Measurements from ENCODE around the gene ACVR1.
"Not testable (repeated sequence)": the region's sequence is repeated elsewhere in the genome, so short reads cannot be mapped to it uniquely, and the experiment has no call there.

The ACVR1 gene

DNA sequence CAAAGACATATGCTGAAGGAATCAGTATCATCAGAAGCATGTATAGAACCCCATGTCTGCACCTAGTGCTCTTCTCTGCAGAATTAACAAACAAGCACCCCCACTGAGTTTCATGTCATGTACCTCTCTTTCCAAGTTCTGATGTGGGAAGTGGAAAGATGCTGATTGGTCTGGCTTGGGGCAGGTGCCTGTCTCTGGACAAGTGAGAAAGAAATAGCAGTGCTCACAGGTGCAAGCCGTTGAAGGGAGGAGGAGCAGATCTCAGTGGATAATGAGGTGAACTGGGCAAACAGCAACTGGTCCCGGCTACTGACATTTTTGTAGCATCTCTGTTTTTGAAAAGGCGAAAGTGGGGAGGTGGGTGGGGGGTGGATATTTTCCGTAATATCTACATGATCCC lies 17.5 kb upstream of the ACVR1 start:
- no peak for DNase-seq

DNA sequence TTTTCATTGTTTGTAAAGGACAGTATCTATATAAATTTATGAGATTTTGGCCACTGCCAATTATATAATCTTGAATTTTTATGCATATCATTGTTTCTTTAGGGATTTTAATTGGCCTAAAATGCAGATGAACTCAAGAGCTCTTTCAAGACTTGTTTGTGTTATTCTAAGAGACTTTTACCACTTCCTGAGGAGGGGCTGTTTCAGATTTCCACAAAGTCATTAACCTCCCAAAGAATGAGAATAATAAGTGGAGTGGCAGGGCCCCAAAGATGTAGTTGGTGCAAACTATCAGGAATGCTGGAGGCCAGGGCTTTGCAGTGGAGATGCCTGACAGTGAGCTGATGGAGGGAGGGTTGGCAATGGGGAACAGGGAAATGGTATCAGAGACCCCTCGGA lies 15.5 kb upstream of the ACVR1 start:
- no peak for DNase-seq

DNA sequence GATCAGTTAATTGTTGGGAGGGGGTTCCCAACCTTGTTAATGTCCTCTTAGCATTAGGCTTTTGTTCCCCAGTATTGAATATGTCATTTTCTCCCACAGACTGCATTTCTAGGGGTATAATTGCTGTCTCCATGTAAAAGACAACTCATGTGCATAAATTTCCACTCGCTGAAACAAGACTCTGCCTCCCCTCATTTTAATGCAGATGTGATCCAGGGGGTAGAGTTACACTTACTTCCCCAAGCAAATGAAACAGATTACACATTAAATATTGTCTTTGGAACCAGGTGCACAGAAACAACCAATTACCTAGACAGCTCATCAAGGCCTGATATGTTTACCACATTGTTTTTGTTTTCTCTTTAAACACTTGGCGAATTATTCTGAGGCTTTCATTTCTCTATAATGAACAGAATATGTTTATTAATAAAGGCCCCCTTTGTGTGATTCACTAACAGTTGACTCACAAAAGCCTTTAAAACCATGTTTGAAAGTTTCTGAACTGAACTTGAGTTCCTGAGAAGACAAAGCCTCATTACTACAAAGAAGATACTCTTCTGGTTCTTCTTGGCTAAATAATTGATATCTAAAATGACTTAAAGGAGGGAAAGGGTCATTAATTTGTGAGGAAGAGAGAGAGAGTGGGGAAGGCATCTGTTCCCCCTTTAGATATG lies 15.0 kb upstream of the ACVR1 start:
- no peak for DNase-seq

DNA sequence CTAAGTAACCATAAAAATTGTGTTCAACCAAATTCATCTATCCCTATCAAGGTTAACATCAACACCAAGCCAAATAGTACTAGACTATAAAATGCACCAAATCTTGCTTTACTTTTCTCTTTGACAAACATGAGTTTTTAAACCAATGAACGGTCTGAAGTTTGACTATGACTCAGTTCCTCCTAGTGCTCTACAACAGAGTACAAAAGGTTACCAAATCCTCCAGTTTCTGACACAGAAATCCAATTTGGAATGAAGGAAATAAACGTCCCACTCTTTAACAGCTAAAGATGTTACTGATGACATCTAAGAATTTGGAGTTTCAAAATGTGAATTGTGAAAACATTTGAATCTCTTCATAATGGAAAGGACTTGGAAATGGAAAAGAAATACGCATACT lies 11.8 kb upstream of the ACVR1 start:
- DNase-seq = no peak

DNA sequence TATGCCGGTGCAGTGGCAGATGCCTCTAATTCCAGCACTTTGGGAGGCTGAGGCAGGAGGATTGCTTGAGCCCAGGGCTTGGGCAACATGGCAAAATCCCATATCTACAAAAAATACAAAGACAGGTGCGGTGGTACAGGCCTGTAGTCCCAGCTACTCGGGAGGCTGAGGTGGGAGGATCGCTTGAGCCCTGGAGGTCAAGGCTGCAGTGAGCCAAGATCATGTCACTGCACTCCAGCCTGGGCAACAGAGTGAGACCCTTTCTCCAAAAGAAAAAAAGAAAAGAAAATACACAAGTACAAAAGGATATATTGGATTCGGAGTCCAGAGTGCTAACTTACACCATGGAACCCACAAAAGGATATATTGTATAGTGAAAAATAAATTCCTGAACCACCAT lies 8.4 kb upstream of the ACVR1 start:
- DNase-seq = not testable (repeated sequence)

DNA sequence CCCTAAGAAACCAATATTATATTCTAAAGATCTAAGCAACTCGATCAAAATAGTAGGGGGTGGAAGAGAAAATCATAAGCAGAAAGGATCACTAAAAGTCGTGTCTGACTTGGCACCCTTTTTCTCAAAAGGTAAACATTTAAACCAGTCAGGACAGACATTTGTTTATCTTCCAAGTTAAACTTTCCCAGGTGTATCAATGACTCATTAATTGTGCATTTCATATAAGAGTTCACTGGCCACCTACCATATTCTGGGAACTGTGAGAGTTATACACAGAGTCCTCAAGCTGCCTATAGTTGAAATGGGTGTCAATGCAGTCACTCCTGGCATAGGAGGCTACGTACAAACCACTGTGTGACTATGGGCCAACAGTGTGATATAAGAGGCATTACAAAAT lies 4.8 kb upstream of the ACVR1 start:
- no peak for DNase-seq

DNA sequence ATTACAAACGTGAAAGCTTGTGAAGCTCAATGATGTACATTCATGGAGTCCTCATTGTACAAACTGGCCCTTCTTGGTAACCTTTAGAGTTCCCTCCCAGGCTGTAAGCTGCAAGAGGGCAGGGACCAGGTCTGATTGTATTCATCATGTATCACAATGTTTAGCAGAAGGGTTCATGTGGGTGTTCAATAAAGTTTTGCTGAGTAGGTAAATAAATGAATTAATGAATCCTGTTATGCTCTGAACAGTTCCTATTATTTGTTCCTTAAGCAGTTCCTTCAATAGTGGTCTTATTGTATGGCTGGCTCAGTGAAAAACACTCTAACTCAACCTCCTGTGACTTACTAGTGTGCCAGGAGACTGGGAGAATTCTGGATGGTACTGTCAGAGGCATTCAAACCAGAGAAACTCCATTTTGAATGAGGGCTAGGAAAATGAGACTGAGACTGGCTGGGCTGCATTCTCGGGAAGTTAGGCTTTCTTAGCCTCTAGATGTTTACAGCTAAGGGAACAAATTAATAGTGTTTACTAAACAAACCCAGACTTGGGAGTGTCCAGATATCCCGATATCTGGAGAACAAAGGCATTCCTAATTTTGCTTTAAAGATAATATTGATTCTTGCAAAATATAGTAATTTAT lies 1.8 kb upstream of the ACVR1 start:
- DNase-seq = no peak

DNA sequence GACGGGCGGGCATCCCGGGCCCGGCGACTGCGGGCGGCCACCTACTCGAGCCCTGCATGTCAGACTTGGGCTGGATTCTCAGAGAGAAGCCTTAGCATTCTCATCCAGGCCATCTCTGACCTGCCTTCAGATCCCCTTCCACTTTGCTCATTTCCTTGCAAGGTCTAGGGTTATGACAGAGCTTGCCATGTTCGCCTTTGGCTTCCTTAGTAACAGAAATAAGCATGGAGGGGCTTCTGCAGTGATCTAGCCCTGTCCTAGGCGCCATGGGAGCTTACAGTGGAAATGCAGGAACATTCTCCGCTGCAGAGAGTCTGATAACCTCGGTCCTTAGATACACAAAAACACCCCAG lies 632 bp upstream of the ACVR1 start:
- DNase-seq = peak; percentile 26

DNA sequence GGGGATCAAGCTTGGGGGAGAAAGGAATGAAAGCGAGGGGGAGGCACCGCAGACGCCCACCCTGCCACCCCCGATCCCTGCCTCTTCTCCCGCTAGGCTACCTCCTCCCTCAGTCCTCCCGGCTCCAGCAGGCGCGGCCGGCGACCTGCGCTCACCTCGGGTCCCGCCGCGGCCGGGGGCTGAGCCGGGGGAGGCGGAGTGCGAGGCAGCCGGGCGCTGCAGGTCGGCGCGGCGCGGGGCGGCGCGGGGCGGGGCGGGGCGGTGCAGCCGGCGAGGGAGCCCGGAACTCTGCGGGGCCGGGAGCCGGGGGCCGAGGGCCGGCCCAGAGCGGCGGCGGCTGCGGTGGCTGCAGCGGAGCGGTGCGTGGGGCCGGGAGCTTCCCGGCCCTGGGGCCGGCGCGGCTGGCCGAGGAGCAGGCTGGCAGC lies 477 bp downstream of the ACVR1 start:
- DNase-seq = peak; percentile 53

DNA sequence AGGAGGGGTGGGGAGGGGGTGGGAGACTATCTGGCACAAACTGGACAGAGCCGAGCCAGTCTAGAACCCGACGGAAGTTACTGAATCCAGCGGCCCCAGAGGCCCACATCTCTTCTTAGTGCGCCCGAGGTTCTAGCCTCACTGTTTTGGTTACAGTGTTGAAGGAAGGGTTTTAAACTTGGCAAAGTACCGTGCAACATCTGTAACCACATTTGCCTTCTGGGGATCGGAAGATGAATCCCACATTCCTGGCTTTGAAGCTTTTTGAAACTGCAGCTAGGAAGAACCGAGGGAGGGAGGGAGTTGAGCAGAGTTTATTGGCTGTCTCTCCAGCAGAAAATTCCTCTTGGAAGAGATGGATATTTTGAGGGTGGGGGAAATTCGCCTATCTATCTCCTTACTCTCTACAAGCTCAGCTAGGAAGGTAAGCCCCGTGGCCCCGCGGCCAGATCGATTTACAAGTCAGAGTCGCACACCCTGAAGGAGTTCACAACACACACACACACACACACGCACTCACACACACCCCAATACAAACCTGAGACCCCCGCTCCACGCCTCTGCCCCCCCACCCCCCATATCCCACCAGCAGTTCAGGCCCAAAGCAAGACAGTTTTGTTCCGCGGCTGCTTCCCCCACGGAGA lies 1.0 kb downstream of the ACVR1 start:
- DNase-seq = peak; percentile 47

DNA sequence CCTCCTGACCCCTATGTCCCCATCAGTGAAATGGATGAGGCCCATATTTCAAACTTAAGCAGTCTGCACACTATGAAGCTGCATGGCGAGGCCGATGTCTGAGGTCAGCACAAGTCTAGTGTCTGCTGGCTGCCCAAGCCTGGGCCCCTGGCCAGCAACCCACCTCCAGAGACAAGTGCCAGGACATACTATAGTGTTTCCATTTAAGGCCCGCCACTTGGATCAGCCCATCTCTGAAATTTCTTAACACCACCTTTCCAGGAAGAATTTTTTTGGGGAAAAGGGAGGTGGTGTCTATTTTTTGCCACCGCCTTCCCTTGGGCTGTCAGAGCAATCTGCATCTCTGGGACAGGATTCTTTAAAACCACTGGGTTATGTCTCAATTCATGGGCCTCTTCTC lies 1.8 kb downstream of the ACVR1 start:
- no peak for DNase-seq

DNA sequence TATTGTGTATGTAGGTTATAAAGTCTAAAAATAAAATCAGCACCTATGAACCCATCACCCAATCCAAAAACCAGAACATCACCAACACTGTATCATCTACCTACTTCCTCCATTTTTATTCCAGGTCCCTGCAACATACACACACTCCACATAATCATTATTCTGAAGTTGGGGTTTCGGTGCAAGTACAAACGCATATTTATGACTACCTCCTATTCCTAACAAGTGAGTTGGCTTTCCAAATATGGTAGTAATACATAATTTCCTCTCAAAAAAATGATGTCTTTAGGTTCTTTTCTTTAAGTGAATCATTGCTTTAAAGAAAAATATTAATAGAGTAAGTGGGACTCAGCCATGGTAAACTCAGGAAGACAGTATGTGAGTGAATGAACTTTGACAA lies 3.3 kb downstream of the ACVR1 start:
- no peak for DNase-seq

DNA sequence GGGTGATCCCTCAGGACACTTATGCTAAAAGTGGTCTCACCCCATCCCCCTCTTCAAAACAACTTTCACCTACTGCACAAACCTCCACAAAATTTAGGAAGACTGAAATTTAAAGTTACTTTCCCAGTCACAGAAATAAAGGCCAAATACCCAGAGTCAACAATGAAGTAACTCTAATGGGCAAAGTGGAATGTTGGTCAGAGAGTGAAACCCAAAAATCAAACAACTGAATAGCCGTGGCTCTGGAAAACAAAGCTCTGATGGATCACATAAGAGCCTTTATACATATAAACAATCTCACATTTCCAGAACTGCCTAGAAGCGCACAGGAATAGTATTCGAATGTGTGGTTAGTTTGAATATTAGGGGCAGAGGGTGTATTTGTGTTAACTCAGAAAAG lies 4.7 kb downstream of the ACVR1 start:
- no peak for DNase-seq

DNA sequence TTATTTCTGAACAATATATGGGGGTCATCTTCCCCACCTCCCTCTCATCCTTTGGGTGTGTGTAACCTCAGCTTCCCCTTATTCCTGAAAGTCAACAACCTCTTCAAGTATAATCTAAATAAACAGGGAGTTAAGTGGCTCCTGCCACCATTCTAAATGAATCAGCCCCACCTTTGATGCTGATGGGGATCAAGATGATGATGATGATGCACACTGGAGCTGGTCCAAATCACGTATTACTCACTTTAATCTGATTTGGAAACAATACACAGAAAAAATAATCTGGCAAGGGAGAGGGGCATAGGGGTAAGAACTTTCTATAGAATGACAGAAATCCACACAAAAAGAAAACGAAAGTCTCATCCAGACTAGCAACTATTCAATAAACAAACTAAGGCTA lies 7.1 kb downstream of the ACVR1 start:
- DNase-seq = no peak

DNA sequence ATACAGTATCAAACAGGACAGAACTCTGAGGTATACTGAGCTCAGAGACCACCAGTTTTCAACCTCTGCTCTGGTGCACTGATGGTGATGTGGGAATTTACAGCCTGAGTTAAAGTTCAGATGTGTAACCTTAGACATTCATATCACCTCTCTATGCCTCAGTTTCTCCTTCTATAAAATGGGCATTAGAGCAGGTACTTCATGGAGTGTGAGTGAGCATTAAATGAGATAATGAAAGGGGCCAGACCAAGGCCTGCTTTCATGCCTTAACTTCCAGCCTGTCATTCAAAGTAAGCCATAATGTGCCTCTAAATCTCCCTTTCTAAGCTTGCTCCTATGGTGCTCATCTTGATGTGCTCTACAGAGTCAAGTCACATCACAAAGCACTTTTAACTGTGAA lies 8.4 kb downstream of the ACVR1 start:
- DNase-seq = no peak

DNA sequence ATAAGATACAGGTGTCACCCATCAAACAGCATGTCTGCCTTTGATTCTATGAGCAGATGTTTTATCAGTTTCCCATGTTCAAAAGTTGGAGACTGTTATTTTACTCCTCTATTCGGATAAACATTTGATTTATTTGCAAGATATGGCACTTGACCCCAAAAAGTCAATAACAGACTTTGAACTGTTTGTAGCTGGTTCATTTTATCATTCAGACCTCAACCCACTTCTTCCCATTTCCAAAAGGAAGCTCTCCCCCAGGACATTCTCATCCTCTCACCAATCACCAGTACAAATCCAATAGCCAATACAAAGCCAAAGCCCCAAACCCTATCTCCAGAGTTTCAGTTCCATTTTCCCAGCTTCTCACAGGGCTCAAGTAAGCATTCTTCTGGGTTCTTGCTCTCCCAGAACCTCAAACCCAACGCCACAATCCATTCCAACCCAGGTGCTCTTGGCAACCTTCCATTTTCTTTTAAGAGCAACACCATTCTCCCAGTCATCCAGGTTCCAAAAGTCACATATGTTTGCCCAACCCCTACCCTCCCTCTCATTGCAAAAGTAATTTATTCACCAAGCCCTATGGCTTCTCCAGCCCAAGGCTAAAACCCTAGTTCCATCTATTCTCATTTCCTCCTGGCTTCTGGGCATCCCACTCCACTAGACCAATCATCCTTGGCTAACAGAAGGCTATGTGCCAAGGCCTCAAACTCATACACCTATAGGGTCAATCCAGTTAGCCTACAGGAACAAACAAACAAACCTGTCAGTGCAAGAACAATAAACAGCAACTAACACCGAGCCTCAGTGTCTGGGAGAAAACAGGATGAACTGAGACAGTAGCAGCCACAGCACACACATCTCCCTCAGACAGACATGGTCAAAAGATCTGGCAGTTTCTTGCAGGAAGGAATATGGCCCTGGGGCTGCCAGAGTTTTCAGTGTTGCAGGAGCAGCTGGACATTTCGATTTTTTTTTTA lies 9.2 kb downstream of the ACVR1 start:
- DNase-seq = no peak

DNA sequence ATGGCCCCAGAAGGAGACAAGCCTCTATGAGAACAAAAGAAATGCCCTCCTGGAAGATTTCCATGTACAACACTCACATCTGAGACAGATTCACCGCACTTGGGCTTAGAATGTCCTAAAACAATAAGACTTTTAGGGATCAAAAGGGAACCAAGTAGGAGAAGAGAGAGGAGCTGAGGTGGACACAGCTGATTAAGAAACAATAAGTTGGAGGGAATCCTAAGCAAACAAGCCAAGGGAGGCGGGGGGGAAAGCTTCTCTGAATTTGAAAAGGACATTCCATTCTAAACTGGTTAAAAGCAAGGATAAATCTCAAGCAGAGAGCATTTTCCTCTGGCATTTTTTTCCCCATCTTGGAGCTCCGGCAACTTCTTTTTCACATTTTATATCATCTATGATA lies 9.9 kb downstream of the ACVR1 start:
- DNase-seq = no peak

DNA sequence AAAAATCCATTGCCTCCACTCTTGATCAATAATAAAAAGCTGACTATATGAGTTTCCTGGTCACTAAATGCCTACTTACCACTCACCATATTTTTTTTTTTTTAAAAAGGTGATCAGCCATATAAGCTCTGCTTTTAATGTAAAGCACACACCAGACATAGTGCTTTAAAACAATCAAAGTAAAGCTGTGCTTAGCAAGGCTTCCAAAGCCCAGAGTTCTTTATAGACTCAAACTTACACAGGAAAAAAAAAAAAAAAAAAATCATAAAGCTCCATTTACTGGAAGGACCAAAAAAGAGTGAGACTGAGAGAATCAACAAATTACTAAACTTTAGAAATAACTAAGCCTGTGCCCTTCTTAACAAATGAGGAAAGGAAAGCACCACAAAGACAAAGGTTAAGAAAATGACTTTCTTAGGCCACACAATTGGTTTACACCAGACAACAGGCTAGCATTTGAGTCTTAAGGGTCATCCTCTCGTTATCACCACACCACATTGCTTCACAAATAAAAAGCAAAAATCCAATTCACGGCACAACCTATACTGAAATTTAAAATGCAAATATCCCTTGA lies 11.2 kb downstream of the ACVR1 start:
- DNase-seq = no peak

DNA sequence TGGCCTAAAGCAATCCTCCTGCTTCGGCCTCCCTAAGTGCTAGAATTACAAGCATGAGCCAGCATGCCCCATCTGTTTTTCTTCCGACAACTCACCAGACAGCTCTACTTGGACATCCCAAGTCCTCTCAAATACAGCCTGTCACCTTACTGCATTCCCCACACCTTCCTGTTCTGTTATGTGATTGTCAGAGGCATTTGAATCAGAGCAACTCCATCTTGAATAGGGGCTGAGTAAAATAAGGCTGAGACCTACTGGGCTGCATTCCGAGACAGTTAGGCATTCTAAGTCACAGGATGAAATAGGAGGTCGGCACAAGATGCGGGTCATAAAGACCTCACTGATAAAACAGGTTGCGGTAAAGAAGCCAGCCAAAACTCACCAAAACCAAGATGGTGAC lies 17.3 kb downstream of the ACVR1 start:
- no peak for DNase-seq

DNA sequence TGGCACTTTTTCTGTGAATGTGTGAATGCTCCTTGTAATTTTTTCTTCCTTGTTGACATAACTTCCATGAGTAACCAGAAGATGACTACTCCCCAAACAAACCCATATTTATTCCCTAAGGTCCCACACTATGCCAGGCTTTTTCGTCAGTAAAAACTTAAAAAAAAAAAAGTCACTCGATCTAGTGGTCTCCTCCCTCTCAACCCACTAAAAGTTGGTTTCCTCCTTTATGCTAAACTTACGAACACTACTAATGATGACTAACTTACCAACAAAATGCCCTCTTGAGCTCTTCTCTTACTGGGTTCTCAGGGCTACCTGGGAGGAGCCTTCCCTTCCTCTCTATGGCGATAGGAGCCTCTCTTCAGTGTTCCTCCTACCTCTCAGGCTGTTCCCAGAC lies 18.2 kb downstream of the ACVR1 start:
- no peak for DNase-seq

DNA sequence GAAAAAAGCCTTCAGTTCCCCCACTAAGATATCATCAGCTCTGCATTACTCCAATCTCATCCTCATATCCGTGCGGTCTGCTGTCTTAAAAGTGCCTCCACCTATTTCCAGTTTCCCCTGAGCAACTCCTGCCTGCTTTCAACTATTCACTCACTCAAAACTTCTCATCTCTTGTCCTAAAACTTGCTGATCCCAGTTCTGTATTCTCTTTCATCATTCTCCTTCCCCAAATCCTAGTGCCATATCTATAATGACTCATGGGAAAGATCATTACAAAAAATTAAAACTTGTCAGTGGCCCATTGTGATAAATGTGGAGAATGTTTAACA lies 20.0 kb downstream of the ACVR1 start:
- DNase-seq = no peak

DNA sequence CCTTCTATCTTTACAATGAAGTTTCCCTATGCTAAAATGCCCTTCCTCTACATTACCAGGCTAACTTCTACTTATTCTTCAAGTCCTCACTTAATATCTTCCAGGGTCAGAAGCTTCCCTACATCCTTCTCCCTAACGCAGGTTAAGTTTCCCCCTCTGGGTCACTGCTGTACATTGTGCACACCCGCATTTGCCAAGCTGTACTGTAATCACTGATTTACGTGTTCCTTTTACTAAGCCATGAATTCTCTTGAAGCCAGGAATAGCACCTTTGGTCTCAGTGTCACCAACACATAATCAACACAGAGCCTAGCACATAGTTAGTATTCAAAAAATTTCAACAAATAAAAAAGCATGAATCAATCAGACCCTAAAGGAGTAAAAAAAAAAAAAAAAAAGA lies 22.3 kb downstream of the ACVR1 start:
- no peak for DNase-seq

DNA sequence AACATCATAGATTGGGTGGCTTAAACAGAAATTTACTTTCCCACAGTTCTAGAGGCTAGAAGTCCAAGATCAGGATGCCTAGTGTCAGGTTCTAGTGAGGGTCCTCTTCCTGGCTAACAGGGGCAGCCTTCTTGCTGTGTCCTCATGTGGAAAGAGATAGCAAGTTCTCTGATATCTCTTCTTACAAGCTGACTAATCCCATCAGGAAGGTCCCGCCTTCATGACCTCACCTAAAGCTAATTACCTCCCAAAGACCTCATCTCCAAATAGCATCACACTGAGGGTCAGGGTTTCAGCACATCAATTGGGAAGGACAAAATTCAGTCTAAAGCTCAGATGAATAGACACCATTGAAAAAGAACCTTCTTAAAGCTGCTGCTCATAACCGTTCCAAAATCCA lies 22.9 kb downstream of the ACVR1 start:
- DNase-seq = no peak

Data from NCI-H345 (cell line).